Mesendoderm (in vitro differentiated cells): ENCODE results near the gene CRK.

ENCODE experiments used
- DNase-seq: peaks from one replicate; pipeline ENCODE4 v3.0.0; 2013
- H2AK5ac ChIP-seq: 2 replicates; pipeline ENCODE4 v1.6.1; 2013; ENCODE audit warnings: low read length, inconsistent platforms
- H2BK120ac ChIP-seq: 2 replicates; pipeline ENCODE4 v1.6.1; 2013; ENCODE audit warnings: low read depth, mild to moderate bottlenecking, low read length, moderate library complexity, mixed read lengths
- H2BK15ac ChIP-seq: replicated peaks from 2 replicates; pipeline ENCODE4 v1.6.1; 2013; ENCODE audit warnings: low read depth, mild to moderate bottlenecking, moderate library complexity
- H2BK5ac ChIP-seq: 2 replicates; pipeline ENCODE4 v1.6.1; 2013; ENCODE audit warnings: low read length, inconsistent platforms
- H3K18ac ChIP-seq: 2 replicates; pipeline ENCODE4 v1.6.1; 2013; ENCODE audit warnings: mild to moderate bottlenecking, low read length, mixed read lengths
- H3K23ac ChIP-seq: one replicate; pipeline ENCODE4 v1.6.1; 2013; ENCODE audit warnings: low read length
- H3K27ac ChIP-seq: 2 replicates; pipeline ENCODE4 v1.5.1; 2013; ENCODE audit warnings: low read depth, mild to moderate bottlenecking, inconsistent platforms, low read length, moderate library complexity
- H3K27me3 ChIP-seq: 2 replicates; pipeline ENCODE4 v1.6.1; 2013; ENCODE audit warnings: low read length, control low read depth, mild to moderate bottlenecking, inconsistent platforms; ENCODE audit not compliant: insufficient read depth, poor library complexity
- H3K36me3 ChIP-seq: 2 replicates; pipeline ENCODE4 v1.6.1; 2013; ENCODE audit warnings: low read length, inconsistent platforms; ENCODE audit not compliant: control insufficient read depth, insufficient read depth
- H3K4ac ChIP-seq: one replicate; pipeline ENCODE4 v1.6.1; 2013; ENCODE audit warnings: low read depth, mild to moderate bottlenecking, low read length, moderate library complexity
- H3K4me1 ChIP-seq: 2 replicates; pipeline ENCODE4 v1.6.1; 2013; ENCODE audit warnings: low read depth, low read length, inconsistent platforms; ENCODE audit not compliant: control insufficient read depth
- H3K4me2 ChIP-seq: 2 replicates; pipeline ENCODE4 v1.6.1; 2013; ENCODE audit warnings: low read length
- H3K4me3 ChIP-seq: 2 replicates; pipeline ENCODE4 v1.5.1; 2013; ENCODE audit warnings: mild to moderate bottlenecking, low read length
- H3K56ac ChIP-seq: one replicate; pipeline ENCODE4 v1.6.1; 2013; ENCODE audit warnings: low read length
- H3K79me1 ChIP-seq: 2 replicates; pipeline ENCODE4 v1.6.1; 2013; ENCODE audit warnings: low read length, inconsistent platforms
- H3K79me2 ChIP-seq: 2 replicates; pipeline ENCODE4 v1.6.1; 2013; ENCODE audit warnings: mild to moderate bottlenecking, low read length; ENCODE audit not compliant: control insufficient read depth, insufficient read depth
- H3K9ac ChIP-seq: 2 replicates; pipeline ENCODE4 v1.6.1; 2013; ENCODE audit warnings: low read length, inconsistent platforms
- H4K5ac ChIP-seq: one replicate; pipeline ENCODE4 v1.6.1; 2013; ENCODE audit warnings: low read length
- H4K8ac ChIP-seq: one replicate; pipeline ENCODE4 v1.6.1; 2013; ENCODE audit warnings: low read depth, mild to moderate bottlenecking, control low read depth, low read length, moderate library complexity
- WGBS: extraction: QIAGEN DNeasy Blood & Tissue Kit; methylation state at CpG from one replicate; pipeline ENCODE4 v1.1.7; 2013; ENCODE audit warnings: low lambda C conversion rate, missing lambda C conversion rate; ENCODE audit not compliant: insufficient coverage; ENCODE audit errors: extremely low coverage; 5-methylcytosine and 5-hydroxymethylcytosine counted together

Gene CRK

GRCh38 chr17:1413281-1413791 is 42.7 kb downstream of the CRK start:
- H3K4me2 ChIP-seq = no peak overlapping the region
- no peaks in the 10 kb centered on the region for H3K27me3 ChIP-seq
- H2BK15ac ChIP-seq = no peak overlapping the region
- no peak overlapping the region for H3K4ac ChIP-seq
- DNase-seq = no peak
- no peak overlapping the region for H3K9ac ChIP-seq
- no peak overlapping the region for H3K23ac ChIP-seq
- no peaks in the 10 kb centered on the region for H3K4me1 ChIP-seq
- no peak overlapping the region for H3K4me3 ChIP-seq
- no peak overlapping the region for H2BK5ac ChIP-seq
- H2BK120ac ChIP-seq = no peak overlapping the region
- H2AK5ac ChIP-seq = no peak overlapping the region
- no peaks in the 10 kb centered on the region for H3K36me3 ChIP-seq
- no CpG with 5 or more reads among the region's 6 CpGs for WGBS
- H3K56ac ChIP-seq = no peak overlapping the region
- H4K8ac ChIP-seq = no peak overlapping the region
- no peak overlapping the region for H3K27ac ChIP-seq
- no peaks in the 10 kb centered on the region for H3K79me2 ChIP-seq
- no peaks in the 10 kb centered on the region for H3K79me1 ChIP-seq
- no peak overlapping the region for H4K5ac ChIP-seq
- no peak overlapping the region for H3K18ac ChIP-seq

DNA sequence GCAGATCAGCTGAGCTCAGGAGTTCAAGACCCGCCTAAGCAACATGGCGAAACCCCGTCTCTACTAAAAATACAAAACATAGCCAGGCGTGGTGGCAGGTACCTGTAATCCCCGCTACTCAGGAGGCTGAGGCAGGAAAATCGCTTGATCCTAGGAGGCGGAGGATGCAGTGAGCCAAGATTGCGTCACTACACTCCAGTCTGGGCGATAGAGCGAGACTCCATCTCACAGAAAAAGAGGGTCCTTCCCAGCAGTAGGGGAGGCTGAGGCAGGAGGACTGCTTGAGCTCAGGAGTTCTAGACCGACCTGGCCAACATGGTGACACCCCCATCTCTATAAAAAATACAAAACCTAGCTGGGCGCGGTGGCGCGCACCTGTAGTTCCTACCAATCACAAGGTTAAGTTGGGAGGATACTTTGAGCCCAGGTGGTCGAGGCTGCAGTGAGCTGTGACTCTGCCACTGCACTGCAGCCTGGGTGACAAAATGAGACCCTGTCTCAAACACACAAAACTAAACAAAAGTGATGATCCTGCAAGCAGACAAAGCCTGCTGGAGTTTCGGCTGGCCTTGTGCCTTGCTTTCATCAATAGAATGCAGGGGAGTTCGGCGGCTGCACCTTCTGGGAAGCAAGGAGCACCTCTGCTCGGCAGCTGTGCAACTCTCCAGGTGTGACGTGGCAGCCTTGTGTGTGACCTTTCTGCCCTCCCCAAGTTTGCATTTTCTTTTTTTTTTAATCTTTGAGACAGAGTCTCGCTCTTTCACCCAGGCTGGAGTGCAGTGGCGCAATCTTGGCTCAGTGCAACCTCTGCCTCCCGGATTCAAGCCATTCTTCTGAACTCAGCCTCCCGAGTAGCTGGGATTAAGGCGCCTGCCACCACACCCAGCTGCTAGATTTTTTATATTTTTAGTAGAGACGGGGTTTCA is 43.6 kb downstream of the CRK start:
- no peak overlapping the region for H3K23ac ChIP-seq
- H2BK5ac ChIP-seq = no peak overlapping the region
- H3K56ac ChIP-seq = no peak overlapping the region
- H2AK5ac ChIP-seq = no peak overlapping the region
- H3K4ac ChIP-seq = no peak overlapping the region
- H3K27ac ChIP-seq = no peak overlapping the region
- no peak overlapping the region for H3K9ac ChIP-seq
- H3K36me3 ChIP-seq = no peaks in the 10 kb centered on the region
- H2BK15ac ChIP-seq = no peak overlapping the region
- H2BK120ac ChIP-seq = no peak overlapping the region
- no peak overlapping the region for H4K5ac ChIP-seq
- no peak overlapping the region for H3K18ac ChIP-seq
- no peaks in the 10 kb centered on the region for H3K79me1 ChIP-seq
- H4K8ac ChIP-seq = no peak overlapping the region
- no peaks in the 10 kb centered on the region for H3K27me3 ChIP-seq
- H3K4me2 ChIP-seq = no peak overlapping the region
- no peaks in the 10 kb centered on the region for H3K79me2 ChIP-seq
- DNase-seq = no peak
- no peak overlapping the region for H3K4me3 ChIP-seq
- WGBS = no CpG with 5 or more reads among the region's 27 CpGs
- H3K4me1 ChIP-seq = no peaks in the 10 kb centered on the region

DNA sequence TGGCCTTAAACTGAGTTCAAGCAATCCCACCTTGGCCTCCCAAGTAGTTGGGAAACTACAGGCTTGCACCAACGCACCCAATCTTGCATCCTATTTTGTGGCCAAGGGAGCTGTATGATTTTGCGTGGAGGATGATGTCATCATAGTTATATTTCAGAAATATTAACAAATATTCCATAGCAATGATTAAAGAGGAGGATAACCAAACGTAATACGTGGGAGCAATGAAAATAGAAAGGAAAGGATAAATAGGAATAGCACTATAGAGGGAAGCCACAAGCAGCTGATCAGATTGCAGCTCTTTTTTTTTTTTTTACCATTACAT is 53.8 kb downstream of the CRK start:
- DNase-seq = no peak
- WGBS = no CpG with 5 or more reads among the region's 4 CpGs
- no peak overlapping the region for H3K18ac ChIP-seq
- no peak overlapping the region for H3K4me2 ChIP-seq
- H3K56ac ChIP-seq = no peak overlapping the region
- peaks cover 26% of the 10 kb centered on the region for H3K79me2 ChIP-seq
- no peaks in the 10 kb centered on the region for H3K36me3 ChIP-seq
- H3K79me1 ChIP-seq = no peaks in the 10 kb centered on the region
- no peak overlapping the region for H3K9ac ChIP-seq
- no peak overlapping the region for H4K8ac ChIP-seq
- H3K27ac ChIP-seq = no peak overlapping the region
- H2AK5ac ChIP-seq = no peak overlapping the region
- no peak overlapping the region for H3K4ac ChIP-seq
- no peaks in the 10 kb centered on the region for H3K4me1 ChIP-seq
- no peak overlapping the region for H4K5ac ChIP-seq
- no peak overlapping the region for H3K23ac ChIP-seq
- H3K27me3 ChIP-seq = no peaks in the 10 kb centered on the region
- H3K4me3 ChIP-seq = no peak overlapping the region
- no peak overlapping the region for H2BK15ac ChIP-seq
- no peak overlapping the region for H2BK5ac ChIP-seq
- no peak overlapping the region for H2BK120ac ChIP-seq

- H4K8ac ChIP-seq = peak within 1 kb of the TSS; percentile 92
- peak; percentile 98 for DNase-seq
- H3K23ac ChIP-seq = peak within 1 kb of the TSS; percentile 91
- no peak within 1 kb of the TSS for H4K5ac ChIP-seq
- peak within 1 kb of the TSS; percentile 57 for H3K4me2 ChIP-seq
- H3K56ac ChIP-seq = peak within 1 kb of the TSS; percentile 100
- peak within 1 kb of the TSS; percentile 99 for H3K27ac ChIP-seq
- no peaks in the 10 kb centered on the region for H3K4me1 ChIP-seq
- no CpG with 5 or more reads among the region's 82 CpGs for WGBS
- peaks cover 50% of the 10 kb centered on the region for H3K79me2 ChIP-seq
- H3K27me3 ChIP-seq = no peaks in the 10 kb centered on the region
- peak within 1 kb of the TSS; percentile 98 for H3K18ac ChIP-seq
- H2BK5ac ChIP-seq = peak within 1 kb of the TSS; percentile 96
- H3K79me1 ChIP-seq = no peaks in the 10 kb centered on the region
- H3K4me3 ChIP-seq = peak within 1 kb of the TSS; percentile 99
- peak within 1 kb of the TSS; percentile 99 for H2AK5ac ChIP-seq
- H3K36me3 ChIP-seq = no peaks in the 10 kb centered on the region
- peak within 1 kb of the TSS; percentile 100 for H3K9ac ChIP-seq
- peak within 1 kb of the TSS; percentile 82 for H2BK120ac ChIP-seq
- H2BK15ac ChIP-seq = no peak within 1 kb of the TSS
- peak within 1 kb of the TSS; percentile 91 for H3K4ac ChIP-seq
Measured at GRCh38 chr17:1399679-1400512, 56.1 kb downstream of the CRK start, which contains the start of gene YWHAE. Gene YWHAE (minus strand): TSS chr17:1400222. CDS start chr17:1400110, 112 bp downstream.

DNA sequence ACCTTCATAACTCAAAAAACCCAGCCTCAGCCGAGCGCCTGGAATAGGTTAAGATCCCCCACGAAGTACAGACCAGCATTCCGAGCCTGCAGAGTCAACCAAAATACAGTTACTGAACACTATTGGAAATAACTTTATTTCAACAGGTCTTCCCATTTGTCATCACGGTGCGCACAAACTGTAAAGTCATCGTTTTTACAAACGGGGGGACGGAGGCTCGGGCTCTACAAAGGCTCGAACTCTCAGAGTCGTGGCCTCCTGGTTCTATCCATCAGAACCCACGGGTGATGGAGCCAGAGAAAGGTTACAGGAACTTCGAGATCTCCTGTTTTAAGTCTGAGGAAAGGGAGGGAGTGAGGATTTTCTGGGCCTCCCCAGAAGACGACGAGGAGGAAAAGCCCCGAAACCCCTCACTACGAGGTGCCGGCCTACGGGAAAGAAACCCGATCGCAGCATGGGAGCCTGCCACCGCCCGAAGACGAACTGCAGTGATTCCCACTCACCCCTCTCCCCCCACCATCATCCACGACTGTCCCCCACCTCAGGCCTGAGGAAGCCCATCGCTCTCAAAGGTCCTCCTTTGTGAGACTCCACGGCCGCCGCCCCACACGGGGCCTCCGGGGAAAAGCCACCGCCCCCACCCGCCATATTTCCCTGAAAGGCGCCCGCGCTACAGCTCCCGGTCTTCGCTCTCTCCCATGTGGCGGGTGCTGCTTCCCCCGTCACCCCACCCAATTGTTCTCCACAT is 56.9 kb downstream of the CRK start:
- peak overlapping the region; percentile 99 for H3K4me3 ChIP-seq
- no peak for DNase-seq
- H3K18ac ChIP-seq = peak overlapping the region; percentile 98
- H3K27me3 ChIP-seq = no peaks in the 10 kb centered on the region
- peak overlapping the region; percentile 38 for H3K4me2 ChIP-seq
- peak overlapping the region; percentile 100 for H3K56ac ChIP-seq
- H3K79me2 ChIP-seq = peaks cover 57% of the 10 kb centered on the region
- H3K4ac ChIP-seq = peak overlapping the region; percentile 91
- no peak overlapping the region for H2BK15ac ChIP-seq
- peak overlapping the region; percentile 91 for H3K23ac ChIP-seq
- H3K27ac ChIP-seq = peak overlapping the region; percentile 99
- H3K4me1 ChIP-seq = no peaks in the 10 kb centered on the region
- H2BK5ac ChIP-seq = peak overlapping the region; percentile 96
- peak overlapping the region; percentile 100 for H3K9ac ChIP-seq
- H4K8ac ChIP-seq = peak overlapping the region; percentile 30
- H3K79me1 ChIP-seq = no peaks in the 10 kb centered on the region
- no peaks in the 10 kb centered on the region for H3K36me3 ChIP-seq
- peak overlapping the region; percentile 99 for H2AK5ac ChIP-seq
- no peak overlapping the region for H4K5ac ChIP-seq
- peak overlapping the region; percentile 46 for H2BK120ac ChIP-seq
- no CpG with 5 or more reads among the region's 41 CpGs for WGBS
